ENCODE measurements around the gene ZNF816. TPM values are rescaled to one million over a fixed set of nuclear protein-coding genes. Genes with fewer than 3 reads are reported as not detected.
"Not testable (repeated sequence)": the region's sequence is repeated elsewhere in the genome, so short reads cannot be mapped to it uniquely, and the experiment has no call there.

The ZNF816 gene
- 5.2 TPM for total RNA-seq
- long read RNA-seq, partial matches to known transcripts: 0 of 3 reads
- long read RNA-seq, other reads (novel, unspliced or antisense): 0 of 3 reads

DNA sequence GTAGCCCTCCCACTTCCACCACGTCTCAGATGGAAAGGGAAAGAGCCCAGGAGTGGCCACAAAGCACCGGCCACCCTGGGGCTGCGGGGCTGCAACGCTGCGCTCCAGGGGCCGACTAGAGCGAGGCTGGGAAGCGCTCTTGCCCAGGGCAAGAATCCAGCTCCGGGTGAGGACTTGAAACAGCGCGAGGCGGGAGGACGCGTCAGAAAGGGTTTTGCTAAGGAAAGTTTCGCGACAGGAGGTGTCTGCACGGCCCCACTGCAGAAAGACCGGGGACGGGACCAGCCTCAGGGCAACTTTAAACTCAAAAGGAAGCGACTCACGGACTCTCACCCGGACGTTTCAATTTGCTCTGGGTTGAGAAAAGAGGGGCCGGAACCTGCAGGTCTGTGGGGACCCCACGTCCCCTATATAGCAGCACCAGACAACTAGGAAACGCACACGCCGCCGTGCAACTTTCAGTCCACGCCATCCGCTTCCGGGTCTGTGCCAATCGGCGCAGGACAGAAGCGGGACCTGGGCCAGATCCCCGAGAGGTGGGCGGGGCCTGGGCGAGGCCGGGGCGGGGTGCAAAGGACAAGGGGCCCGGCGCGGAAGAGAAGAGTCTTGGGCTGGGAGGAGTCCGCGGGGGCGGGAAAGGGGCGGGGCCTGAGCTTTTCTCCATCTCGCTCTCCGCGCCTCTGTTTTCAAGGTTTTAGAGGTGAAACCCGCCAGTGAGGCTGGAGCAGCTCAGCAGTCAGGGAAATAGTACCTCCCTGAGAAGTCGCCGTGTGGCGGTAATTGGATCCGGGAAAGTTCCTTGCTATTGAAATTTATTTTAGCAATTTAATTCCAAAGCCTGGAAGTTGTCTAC, at the start of gene ZNF816:
Gene ZNF816, minus strand, starts transcription at position 488 of the 853 bp plus-strand sequence. CDS start 6,792 bp downstream, outside the sequence.
- DNase-seq (ENCODE audit: low spot score): peak; percentile 98
- intact Hi-C loops (cut with DNase I): loop anchor here (2.0 kb wide), 1 partner anchor 66 kb away; the partner anchor contains the start of gene ZNF320

DNA sequence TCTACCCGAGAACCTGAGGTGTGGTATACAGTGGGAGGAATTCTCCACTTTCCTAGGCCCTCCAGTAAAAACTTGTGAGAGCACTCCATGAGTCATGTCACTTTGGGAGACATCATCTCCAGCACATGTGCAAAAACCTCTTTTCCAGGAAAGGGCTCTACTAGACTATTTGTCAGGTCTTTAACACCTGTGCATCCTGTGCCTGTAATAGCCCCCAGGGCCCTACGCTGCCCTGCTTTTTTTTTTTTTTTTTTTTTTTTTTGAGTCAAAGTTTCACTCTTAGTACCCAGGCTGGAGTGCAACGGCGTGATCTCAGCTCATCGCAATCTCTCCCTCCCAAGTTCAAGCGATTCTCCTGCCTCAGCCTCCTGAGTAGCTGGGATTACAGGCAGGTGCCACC, 49.3 kb upstream of the ZNF816 start:
- DNase-seq (ENCODE audit: low spot score): no peak
- intact Hi-C loops (cut with DNase I): no loop called here

DNA sequence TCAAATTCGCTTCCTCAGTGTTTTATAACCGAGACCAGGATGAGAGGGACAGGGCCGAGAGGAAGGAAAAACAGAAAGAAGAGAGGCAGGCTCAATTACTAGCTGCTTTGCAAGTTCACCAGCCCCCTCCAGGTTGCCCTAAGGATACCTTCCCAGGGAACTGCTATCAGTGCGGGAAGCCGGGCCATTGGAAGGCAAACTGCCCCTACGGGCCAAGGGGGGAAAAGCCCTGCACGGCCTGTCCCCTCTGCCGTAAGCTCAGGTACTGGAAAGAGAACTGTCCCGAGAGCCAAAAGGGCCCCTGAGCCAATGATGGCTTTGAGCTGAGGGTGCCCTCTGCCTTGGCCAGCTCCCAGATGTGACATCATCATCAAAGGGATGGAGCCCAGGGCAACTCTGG, 47.8 kb upstream of the ZNF816 start:
- intact Hi-C loops (cut with DNase I): no loop called here
- no peak for DNase-seq (ENCODE audit: low spot score)

DNA sequence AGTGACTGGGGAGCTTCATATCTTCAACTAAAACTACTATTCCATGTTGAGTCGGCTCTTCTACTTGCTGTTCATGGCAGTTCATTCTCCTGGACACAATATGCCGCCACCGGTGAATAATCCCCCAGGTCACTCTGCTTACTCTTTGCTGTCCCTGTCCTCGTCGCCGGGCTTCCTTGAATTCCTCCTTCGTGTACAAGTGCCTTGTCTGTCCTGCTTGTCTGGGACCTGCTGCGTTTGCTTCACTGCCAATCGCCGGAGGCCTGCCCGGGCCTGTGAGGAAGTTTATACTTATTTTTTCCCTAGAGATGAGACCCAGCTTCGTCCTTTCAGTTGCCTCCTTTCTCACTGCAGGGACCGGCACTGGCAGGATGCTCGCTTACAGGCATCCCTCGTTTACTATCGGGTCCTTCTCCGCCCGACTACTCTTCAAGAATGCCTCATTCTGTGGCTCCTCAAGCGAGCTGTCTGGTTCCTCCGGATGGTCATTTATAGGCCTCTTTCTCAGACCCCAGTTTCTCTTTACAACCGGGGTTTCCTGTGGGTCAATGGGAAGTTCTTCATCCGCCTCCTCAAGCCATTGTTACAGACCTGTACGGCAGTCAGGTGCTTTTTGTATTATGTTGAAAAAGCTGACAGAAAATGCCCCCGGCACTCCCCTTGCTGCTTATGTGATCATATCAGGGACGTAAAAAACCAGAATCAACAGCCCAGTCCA, 45.5 kb upstream of the ZNF816 start:
- intact Hi-C loops (cut with DNase I): no loop called here

DNA sequence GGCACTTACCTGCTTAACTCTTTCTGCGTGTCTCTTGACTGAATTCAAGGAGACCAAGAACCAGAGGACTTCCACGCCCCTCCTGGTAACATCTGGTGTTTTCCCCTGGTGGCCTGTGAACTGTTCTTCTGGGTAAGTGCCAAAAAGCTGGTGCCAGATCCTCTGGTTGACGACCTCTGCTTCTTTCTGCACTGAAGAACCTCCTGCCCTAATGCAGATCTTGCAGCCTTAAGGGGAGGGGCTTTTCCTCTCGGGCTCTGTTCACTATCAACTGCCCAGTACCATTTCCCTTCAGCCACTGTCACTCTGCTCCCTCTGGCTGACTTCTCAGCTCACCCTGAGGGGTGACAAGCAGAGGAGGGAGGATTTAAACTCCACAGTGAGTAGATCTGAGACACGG, 44.9 kb upstream of the ZNF816 start:
- intact Hi-C loops (cut with DNase I): no loop called here
- DNase-seq (ENCODE audit: low spot score): no peak

More for the DNA sequence above, 45.5 kb upstream of the ZNF816 start:
- no peak for DNase-seq (ENCODE audit: low spot score)

DNA sequence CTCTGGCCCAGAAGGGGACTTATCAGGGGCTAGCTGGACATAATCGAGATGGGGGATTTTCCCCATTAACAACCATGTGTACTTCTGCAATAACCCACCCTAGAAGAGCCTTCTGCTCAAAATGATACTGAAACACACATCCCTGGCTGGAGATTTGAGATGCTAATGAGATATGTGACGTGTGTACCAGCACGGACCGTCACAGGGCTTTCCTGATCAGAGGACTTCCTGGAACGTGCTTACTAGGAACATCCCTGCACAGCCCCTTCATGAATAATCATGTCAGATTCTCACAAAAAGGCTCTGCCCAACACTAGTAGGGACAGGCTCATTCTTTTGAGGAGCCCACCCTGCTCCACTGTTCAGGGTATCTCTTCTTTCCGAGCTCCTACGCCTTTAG, 44.5 kb upstream of the ZNF816 start:
- no peak for DNase-seq (ENCODE audit: low spot score)
- intact Hi-C loops (cut with DNase I): no loop called here

DNA sequence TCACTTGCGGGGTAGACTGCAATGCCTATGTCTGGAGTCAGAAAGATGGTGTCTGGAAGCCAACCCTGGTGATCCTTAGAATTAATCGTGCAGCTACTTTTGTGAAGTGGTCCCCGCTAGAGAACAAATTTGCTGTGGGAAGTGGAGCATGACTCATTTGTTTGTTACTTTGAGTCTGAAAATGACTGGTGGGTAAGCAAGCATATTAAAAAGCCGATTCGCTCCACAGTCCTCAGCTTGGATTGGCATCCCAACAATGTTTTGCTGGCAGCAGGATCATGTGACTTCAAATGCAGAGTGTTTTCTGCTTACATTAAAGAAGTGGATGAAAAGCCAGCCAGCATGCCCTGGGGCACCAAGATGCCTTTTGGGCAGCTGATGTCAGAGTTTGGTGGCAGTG, 41.6 kb upstream of the ZNF816 start:
- intact Hi-C loops (cut with DNase I): no loop called here
- no peak for DNase-seq (ENCODE audit: low spot score)

DNA sequence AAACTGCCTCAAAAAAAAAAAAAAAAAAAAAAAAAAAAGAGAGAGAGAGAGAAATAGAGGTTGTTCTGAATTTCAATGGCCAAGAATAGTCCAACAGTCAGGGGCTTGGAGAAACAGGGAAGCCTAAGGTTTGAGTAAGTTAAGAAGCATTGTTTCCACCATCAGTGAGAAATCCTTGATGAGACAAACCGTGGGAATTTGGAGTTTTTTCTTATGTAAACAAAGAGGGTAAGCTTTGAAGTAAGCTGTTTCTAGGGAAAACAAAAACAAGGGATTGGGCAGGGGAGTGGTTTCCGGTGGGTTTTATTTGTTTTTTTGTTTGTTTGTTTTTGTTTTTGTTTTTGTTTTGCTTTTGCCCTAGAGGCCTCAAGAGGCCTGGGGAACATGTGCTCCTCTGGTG, 39.8 kb upstream of the ZNF816 start:
- intact Hi-C loops (cut with DNase I): no loop called here
- no peak for DNase-seq (ENCODE audit: low spot score)

DNA sequence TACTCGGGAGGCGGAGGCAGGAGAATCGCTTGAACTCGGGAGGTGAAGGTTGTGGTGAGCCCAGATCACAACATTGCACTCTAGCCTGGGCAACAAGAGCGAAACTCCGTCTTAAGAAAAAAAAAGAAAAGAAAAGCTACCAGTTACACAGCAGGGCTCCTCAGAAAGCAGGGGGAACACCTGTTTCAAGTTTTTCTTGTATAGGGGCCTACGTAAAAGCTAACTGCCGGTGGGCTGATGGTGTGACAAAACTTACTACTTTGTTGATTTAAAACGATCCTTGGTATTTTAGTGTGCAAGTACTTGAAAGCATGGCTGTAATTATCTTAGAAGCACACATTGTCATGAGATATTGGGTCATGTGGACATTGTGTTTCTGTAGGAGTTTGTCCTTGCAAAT, 35.3 kb upstream of the ZNF816 start:
- intact Hi-C loops (cut with DNase I): no loop called here
- DNase-seq (ENCODE audit: low spot score): no peak

DNA sequence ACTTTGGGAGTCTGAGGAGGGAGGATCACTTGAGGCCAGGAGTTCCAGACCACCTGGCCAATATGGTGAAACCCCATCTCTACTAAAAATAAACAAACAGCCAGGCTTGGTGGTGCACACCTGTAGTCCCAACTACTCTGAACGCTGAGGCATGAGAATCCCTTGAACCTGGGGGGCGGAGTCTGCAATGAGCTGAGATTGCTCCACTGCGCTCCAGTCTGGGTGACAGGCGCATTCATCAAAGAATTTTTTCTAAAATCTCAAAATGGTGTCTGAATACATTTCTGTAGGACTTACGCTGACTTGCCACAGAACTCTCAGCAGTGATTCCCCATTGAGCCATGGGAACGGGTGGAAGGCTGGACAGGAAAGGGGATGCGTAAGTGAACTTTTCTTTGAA, 33.0 kb upstream of the ZNF816 start:
- DNase-seq (ENCODE audit: low spot score): no peak
- intact Hi-C loops (cut with DNase I): no loop called here

DNA sequence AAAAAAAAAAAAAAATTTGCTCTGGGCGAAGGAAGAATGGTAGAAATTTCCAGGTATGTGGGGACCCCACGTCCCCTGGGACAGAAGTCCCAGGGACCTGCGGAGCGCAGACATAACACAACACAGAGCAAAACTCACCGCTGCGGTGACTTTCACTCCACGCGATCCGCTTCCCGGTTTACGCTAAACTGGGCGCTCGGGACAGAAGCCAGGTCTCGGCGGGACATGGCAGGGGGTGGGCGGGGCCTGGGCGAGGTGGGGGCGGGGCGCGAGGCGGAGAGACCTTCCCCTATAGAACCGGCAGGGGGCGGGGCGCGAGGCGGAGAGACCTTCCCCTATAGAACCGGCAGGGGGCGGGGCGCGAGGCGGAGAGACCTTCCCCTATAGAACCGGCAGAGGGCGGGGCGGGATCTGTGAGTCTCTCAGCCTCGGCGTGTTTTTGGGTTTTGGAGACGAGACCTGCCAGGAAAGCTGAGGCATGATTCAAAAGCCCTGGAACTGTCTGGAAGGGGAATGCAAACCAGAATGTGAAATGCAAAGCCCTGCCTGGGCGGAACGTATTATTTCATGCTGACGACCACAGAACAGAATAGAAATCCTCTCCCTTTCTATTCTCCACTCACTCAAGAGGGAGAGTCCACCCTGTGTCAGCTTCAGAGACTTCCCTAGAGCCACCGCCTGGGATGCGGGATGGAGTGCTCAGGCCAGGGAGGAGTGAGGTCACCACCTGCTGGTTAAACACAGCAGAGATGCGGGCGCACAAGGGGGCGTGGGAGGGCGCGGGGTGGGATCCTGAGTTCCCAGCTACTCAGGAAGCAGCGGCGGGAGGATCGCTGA, 30.9 kb upstream of the ZNF816 start:
- DNase-seq (ENCODE audit: low spot score): peak; percentile 86
- intact Hi-C loops (cut with DNase I): no loop called here

DNA sequence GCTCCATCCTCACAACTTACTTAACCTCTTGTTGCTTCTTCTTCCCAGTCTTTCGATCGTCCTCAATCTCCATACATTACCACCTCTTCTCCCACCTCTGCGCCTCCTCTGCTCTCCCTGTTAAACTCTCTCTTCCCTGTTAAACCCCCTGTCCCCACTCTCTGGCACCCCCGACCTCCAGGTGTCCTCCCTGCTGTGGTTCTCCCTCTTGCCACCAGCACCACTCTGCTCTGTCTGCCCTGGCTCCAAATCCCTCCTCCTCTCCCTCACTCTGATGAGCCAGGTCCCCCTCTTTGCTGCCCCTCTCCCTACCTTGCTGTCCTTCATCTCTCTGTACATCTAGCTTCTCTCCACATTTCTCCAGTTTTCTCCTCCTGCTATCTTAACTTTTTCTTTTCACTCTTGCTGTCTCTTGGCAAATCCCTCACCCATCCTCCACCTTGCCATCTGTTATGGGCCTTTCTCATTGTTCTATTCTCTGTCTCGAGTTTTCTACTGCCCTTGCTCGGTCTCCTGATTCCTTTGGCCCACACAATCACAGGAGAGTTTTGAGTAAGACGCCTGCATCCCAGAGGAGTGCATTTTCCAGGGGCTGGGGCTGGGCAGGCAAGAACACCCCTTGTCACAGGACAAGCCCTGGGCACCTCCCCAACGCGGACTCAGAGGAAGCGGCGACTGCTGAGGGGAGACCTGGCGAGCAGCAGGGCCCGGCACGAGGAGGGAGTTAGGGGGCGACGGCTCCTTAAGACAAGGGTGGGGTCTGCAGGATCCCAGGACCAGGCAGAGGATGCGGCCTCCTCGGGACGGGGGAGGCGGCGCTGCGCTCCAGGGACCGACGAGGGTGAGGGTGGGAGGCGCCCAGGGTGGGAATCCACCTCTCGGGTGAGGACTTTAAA, 29.7 kb upstream of the ZNF816 start:
- no peak for DNase-seq (ENCODE audit: low spot score)
- intact Hi-C loops (cut with DNase I): no loop called here

DNA sequence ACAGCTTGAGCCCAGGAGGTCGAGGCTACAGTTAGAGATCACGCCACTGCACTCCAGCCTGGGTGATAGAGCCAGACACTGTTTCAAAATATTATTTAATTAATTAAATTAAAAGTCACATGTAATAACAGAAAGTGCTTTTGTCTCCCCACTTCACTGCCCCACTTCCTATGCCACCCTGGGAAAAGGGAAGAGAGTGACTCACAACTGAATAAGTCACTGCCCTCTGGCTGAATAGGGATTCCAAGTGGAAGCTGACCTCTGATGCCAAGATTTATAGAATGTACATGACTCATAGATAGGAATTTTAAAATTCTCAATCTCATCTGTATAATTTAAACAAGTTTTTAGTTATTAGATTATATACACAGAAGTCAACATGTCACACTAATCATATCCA, 28.8 kb upstream of the ZNF816 start:
- DNase-seq (ENCODE audit: low spot score): no peak
- intact Hi-C loops (cut with DNase I): no loop called here

DNA sequence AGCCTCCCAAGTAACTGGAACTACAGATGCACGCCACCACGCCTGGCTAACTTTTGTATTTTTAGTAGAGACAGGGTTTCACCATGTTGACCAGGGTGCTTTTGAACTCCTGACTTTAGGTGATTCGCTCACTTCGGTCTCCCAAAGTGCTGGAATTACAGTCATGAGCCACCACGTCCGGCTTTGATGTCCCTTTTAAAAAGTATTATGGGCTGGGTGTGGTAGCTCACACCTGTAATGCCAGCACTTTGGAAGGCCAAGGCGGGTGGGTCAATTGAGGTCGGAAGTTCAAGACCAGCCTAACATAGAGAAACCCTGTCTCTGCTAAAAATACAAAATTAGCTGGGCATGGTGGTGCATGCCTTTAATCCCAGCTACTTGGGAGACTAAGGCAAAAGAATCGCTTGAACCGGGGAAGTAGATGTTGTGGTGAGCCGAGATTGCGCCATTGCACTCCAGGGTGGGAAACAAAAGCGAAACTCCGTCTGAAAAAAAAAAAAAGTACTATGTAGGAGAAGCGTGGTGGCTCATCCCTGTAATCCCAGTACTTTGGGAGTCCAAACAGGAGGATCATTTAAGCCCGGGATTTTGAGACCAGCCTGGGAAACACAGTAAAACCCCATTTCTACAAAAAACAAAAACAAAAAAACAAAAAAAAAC, 28.2 kb upstream of the ZNF816 start:
- no peak for DNase-seq (ENCODE audit: low spot score)
- intact Hi-C loops (cut with DNase I): no loop called here

DNA sequence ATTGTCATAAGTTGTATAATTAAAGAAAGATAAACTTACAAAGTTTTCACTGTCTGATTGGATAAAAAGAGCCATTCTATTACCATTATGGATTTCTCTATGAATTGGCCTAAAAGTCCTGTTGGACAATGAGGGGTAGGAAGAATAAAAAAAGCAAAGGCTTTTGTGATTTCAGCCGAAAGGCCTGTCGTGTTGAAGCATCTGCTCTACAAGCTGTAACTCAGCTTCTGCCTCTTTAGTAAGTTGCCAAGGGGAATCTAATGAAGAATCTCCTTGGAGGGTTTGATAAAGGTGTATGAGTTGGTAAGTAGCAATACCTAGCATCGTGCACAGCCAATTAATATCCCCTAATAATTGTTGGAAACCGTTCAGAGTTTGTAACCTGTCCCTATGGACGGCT, 25.8 kb upstream of the ZNF816 start:
- no peak for DNase-seq (ENCODE audit: low spot score)
- intact Hi-C loops (cut with DNase I): no loop called here

DNA sequence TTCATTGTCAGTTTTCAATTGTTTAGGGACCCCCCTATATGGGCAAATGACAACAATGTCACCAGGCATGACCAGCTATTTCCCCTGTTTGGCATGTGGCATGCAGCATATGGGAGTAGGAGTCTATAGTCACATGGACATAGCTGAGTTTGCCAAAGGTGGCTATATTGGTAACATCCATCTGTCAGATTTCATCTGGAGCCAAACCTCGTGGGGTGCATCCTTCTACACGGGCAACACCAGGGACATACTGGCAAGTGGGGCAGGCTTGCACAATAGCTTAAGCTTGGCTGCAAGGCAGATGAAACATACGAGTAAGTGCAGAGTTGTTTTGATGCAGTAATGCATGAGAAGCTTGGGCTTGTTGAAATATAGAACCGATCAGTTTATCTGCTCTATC, 24.5 kb upstream of the ZNF816 start:
- no peak for DNase-seq (ENCODE audit: low spot score)
- intact Hi-C loops (cut with DNase I): no loop called here

DNA sequence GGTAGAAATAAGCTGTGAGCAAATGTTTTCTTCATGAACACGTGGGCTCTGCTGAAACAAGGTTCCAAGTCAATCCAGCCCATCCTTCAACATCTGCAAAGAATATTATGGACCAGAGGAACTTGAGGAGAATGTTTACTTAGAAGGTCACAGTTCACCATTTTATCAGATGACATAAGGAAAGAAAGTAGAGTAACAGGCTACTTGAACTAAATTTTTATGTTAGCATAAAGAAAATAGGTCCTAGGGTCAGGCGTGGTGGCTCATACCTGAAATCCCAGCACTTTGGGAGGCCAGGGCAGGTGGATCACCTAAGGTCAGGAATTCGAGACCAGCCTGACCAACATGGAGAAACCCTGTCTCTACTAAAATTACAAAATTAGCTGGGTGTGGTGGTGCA, 20.5 kb upstream of the ZNF816 start:
- DNase-seq (ENCODE audit: low spot score); intact Hi-C loops (cut with DNase I): not testable (repeated sequence)

DNA sequence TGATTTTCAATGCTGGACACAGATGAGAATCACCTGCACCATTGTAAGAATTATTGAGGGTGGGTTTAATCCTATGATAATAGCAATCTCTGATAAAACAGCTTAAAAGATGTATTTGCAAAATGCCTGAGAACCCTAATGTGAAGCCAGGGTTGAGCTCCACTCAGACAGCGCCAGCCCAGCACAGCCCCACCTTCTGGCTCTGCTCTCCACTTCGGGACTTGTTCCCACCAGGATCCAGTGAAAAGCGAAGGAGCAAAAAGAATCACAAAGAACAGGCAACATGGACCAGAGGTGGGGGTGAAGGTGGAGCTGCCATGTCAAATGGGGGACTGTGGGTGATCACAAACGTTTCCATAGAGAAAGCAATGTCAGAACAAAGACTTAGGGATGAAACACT, 18.6 kb upstream of the ZNF816 start:
- intact Hi-C loops (cut with DNase I): no loop called here
- no peak for DNase-seq (ENCODE audit: low spot score)

DNA sequence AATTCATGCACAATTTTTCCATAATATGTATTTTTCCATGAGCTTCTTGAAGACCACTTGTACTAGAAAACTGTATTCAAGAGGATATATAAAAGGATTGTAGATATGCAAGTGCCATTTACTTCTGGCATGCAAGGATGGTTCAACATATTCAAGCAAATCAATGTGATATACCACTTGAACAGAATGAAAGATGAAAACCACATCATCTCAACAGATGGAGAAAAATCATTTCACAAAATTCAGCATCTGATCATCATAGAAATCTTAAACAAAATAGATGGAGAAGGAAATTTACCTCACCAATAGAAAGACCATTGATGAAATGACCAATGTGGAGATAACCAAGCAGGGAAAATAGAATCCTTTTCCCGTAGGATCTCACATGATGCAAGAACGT, 5.1 kb upstream of the ZNF816 start:
- no peak for DNase-seq (ENCODE audit: low spot score)
- intact Hi-C loops (cut with DNase I): no loop called here

Measured in cardiac septum (tissue), 1 donor.